ENCODE results near the gene SUMF2.

SUMF2 gene

GRCh38 chr7:56063882-56064625, at the start of gene SUMF2 (continued):
- no peak; the same call in 1 of the 2 replicates for TF ChIP-seq PRDM10 (tag by site-specific recombination; IDR thresholded peaks at IDR 0.05)
- TF ChIP-seq ZNF692 (tag by site-specific recombination; IDR thresholded peaks at IDR 0.05): 0 out of 2 replicates have a peak, but pooled peaks have one; percentile 12
- TF ChIP-seq, protein P1, sequence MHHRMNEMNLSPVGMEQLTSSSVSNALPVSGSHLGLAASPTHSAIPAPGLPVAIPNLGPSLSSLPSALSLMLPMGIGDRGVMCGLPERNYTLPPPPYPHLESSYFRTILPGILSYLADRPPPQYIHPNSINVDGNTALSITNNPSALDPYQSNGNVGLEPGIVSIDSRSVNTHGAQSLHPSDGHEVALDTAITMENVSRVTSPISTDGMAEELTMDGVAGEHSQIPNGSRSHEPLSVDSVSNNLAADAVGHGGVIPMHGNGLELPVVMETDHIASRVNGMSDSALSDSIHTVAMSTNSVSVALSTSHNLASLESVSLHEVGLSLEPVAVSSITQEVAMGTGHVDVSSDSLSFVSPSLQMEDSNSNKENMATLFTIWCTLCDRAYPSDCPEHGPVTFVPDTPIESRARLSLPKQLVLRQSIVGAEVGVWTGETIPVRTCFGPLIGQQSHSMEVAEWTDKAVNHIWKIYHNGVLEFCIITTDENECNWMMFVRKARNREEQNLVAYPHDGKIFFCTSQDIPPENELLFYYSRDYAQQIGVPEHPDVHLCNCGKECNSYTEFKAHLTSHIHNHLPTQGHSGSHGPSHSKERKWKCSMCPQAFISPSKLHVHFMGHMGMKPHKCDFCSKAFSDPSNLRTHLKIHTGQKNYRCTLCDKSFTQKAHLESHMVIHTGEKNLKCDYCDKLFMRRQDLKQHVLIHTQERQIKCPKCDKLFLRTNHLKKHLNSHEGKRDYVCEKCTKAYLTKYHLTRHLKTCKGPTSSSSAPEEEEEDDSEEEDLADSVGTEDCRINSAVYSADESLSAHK (tag by site-specific recombination; IDR thresholded peaks at IDR 0.05): peak; percentile 88
- no peak for TF ChIP-seq ZNF169 (tag by site-specific recombination; IDR thresholded peaks at IDR 0.05)
- no peak for TF ChIP-seq ZNF23 (tag by site-specific recombination; IDR thresholded peaks at IDR 0.05; ENCODE audit: borderline replicate concordance)
- no peak for TF ChIP-seq ZBTB10 (tag by site-specific recombination; IDR thresholded peaks at IDR 0.05)
- TF ChIP-seq, protein P2, sequence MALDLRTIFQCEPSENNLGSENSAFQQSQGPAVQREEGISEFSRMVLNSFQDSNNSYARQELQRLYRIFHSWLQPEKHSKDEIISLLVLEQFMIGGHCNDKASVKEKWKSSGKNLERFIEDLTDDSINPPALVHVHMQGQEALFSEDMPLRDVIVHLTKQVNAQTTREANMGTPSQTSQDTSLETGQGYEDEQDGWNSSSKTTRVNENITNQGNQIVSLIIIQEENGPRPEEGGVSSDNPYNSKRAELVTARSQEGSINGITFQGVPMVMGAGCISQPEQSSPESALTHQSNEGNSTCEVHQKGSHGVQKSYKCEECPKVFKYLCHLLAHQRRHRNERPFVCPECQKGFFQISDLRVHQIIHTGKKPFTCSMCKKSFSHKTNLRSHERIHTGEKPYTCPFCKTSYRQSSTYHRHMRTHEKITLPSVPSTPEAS (tag by site-specific recombination; IDR thresholded peaks at IDR 0.05): no peak
- no peak for TF ChIP-seq MEIS1 (CRISPR knock-in tag; IDR thresholded peaks at IDR 0.05; ENCODE audit: borderline replicate concordance)
- no peak for TF ChIP-seq ZNF202 (tag by site-specific recombination; IDR thresholded peaks at IDR 0.05; ENCODE audit: borderline replicate concordance)
- TF ChIP-seq, protein P3, sequence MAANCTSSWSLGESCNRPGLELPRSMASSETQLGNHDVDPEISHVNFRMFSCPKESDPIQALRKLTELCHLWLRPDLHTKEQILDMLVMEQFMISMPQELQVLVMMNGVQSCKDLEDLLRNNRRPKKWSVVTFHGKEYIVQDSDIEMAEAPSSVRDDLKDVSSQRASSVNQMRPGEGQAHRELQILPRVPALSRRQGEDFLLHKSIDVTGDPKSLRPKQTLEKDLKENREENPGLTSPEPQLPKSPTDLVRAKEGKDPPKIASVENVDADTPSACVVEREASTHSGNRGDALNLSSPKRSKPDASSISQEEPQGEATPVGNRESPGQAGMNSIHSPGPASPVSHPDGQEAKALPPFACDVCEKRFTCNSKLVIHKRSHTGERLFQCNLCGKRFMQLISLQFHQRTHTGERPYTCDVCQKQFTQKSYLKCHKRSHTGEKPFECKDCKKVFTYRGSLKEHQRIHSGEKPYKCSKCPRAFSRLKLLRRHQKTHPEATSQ (tag by site-specific recombination; IDR thresholded peaks at IDR 0.05): no peak
- no peak for TF ChIP-seq ZNF16 (tag by site-specific recombination; IDR thresholded peaks at IDR 0.05; ENCODE audit: low read depth)
- TF ChIP-seq, protein P4, sequence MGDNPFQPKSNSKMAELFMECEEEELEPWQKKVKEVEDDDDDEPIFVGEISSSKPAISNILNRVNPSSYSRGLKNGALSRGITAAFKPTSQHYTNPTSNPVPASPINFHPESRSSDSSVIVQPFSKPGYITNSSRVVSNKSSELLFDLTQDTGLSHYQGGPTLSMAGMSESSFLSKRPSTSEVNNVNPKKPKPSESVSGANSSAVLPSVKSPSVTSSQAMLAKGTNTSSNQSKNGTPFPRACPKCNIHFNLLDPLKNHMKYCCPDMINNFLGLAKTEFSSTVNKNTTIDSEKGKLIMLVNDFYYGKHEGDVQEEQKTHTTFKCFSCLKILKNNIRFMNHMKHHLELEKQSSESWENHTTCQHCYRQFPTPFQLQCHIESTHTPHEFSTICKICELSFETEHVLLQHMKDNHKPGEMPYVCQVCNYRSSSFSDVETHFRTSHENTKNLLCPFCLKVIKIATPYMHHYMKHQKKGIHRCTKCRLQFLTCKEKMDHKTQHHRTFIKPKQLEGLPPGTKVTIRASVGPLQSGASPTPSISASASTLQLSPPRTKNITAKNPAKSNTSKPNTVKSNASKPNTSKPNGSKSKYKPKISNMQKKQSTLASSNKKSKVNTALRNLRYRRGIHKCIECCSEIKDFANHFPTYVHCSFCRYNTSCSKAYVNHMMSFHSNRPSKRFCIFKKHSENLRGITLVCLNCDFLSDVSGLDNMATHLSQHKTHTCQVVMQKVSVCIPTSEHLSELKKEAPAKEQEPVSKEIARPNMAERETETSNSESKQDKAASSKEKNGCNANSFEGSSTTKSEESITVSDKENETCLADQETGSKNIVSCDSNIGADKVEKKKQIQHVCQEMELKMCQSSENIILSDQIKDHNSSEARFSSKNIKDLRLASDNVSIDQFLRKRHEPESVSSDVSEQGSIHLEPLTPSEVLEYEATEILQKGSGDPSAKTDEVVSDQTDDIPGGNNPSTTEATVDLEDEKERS (tag by site-specific recombination; IDR thresholded peaks at IDR 0.05): no peak
- TF ChIP-seq, protein P5, sequence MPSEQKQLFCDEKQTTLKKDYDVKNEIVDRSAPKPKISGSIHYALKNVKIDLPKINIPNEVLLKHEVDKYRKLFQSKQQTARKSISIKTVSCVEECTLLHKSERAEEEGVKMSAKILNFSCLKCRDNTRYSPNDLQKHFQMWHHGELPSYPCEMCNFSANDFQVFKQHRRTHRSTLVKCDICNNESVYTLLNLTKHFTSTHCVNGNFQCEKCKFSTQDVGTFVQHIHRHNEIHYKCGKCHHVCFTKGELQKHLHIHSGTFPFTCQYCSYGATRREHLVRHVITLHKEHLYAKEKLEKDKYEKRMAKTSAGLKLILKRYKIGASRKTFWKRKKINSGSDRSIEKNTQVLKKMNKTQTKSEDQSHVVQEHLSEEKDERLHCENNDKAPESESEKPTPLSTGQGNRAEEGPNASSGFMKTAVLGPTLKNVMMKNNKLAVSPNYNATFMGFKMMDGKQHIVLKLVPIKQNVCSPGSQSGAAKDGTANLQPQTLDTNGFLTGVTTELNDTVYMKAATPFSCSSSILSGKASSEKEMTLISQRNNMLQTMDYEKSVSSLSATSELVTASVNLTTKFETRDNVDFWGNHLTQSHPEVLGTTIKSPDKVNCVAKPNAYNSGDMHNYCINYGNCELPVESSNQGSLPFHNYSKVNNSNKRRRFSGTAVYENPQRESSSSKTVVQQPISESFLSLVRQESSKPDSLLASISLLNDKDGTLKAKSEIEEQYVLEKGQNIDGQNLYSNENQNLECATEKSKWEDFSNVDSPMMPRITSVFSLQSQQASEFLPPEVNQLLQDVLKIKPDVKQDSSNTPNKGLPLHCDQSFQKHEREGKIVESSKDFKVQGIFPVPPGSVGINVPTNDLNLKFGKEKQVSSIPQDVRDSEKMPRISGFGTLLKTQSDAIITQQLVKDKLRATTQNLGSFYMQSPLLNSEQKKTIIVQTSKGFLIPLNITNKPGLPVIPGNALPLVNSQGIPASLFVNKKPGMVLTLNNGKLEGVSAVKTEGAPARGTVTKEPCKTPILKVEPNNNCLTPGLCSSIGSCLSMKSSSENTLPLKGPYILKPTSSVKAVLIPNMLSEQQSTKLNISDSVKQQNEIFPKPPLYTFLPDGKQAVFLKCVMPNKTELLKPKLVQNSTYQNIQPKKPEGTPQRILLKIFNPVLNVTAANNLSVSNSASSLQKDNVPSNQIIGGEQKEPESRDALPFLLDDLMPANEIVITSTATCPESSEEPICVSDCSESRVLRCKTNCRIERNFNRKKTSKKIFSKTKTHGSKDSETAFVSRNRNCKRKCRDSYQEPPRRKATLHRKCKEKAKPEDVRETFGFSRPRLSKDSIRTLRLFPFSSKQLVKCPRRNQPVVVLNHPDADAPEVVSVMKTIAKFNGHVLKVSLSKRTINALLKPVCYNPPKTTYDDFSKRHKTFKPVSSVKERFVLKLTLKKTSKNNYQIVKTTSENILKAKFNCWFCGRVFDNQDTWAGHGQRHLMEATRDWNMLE (tag by site-specific recombination; conservative IDR thresholded peaks at IDR 0.05; ENCODE audit: low read depth): no peak
- no peak for TF ChIP-seq KLF10 (tag by site-specific recombination; IDR thresholded peaks at IDR 0.05)
- 0 out of 2 replicates have a peak, but pooled peaks have one; percentile 25 for TF ChIP-seq EGR2 (tag by site-specific recombination; IDR thresholded peaks at IDR 0.05; ENCODE audit: low read depth)

Data from HEK293 (cell line).